ENCODE data around the gene INPP5E. TPM values are rescaled to one million over a fixed set of nuclear protein-coding genes. Genes with fewer than 3 reads are reported as not detected.
"Not testable (repeated sequence)": the region's sequence is repeated elsewhere in the genome, so short reads cannot be mapped to it uniquely, and the experiment has no call there.

INPP5E gene
- total and polyA plus RNA-seq, 3 donors from 2014 or later, result 22.1 to 38.0 (median 32.2) TPM

DNA sequence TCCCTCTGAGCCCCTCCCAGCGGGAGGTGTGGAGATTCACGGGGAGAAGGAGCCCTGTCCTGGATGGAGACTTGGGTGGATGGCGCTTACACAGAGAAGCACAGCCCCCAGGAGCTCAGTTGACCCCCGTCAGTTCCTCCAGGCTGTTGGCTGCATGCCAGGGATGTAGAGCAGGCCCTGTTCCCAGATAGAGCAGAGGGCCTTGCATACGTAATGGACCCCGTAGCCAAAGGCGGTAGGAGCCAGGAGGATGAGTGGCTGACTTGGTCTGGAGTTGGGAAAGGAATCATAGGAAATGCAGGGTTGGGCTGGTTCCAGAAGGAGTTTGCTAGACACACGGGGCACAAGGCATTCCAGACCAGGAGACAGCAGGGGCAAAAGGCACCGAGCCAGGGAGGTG lies 26.7 kb downstream of the INPP5E start:
- no peaks in the 10 kb centered on the region for H3K9me3 ChIP-seq
- no peaks in the 10 kb centered on the region for H3K27me3 ChIP-seq
- no peak overlapping the region for H3K27ac ChIP-seq
- TF ChIP-seq, protein P1, sequence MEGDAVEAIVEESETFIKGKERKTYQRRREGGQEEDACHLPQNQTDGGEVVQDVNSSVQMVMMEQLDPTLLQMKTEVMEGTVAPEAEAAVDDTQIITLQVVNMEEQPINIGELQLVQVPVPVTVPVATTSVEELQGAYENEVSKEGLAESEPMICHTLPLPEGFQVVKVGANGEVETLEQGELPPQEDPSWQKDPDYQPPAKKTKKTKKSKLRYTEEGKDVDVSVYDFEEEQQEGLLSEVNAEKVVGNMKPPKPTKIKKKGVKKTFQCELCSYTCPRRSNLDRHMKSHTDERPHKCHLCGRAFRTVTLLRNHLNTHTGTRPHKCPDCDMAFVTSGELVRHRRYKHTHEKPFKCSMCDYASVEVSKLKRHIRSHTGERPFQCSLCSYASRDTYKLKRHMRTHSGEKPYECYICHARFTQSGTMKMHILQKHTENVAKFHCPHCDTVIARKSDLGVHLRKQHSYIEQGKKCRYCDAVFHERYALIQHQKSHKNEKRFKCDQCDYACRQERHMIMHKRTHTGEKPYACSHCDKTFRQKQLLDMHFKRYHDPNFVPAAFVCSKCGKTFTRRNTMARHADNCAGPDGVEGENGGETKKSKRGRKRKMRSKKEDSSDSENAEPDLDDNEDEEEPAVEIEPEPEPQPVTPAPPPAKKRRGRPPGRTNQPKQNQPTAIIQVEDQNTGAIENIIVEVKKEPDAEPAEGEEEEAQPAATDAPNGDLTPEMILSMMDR (IDR thresholded peaks at IDR 0.05), result no peak
- no peak for TF ChIP-seq POLR2A (IDR thresholded peaks at IDR 0.05)
- intact Hi-C loops (cut with DNase I; ENCODE audit: low total_unique reads), result no loop called here
- DNase-seq, result no peak
- WGBS, 2 donors, result 59 to 68% methylated on average over 7 to 9 of the region's 9 CpGs
- H3K4me3 ChIP-seq, result no peak overlapping the region
- peaks cover 15% of the 10 kb centered on the region for H3K4me1 ChIP-seq
- no peaks in the 10 kb centered on the region for H3K36me3 ChIP-seq (ENCODE audit: low read depth, missing control alignments)

DNA sequence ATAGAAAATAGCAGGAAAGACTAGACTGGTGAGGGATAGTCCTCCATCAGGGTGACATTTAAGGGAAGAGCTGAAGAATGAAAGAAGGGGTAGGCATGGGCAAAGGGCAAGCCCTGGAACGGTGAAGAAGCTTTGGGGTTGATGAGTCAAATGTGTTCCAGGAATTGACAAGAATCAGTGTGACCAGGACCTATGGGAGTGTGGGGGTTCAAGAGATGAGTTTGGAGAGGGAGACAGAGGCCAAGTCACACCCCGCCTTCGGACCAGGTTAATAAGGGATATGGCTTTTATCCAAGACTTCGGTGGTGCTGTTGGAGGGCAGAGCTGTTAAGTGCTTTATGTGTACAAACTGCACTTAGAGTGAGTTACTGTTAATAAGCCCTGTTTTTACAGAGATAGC lies 28.3 kb downstream of the INPP5E start:
- 16 to 35% methylated on average over 4 of the region's 4 CpGs for WGBS, 2 donors
- TF ChIP-seq, protein P1 (IDR thresholded peaks at IDR 0.05), result no peak
- TF ChIP-seq POLR2A (IDR thresholded peaks at IDR 0.05), result no peak
- H3K27me3 ChIP-seq, result no peaks in the 10 kb centered on the region
- peaks cover 15% of the 10 kb centered on the region for H3K4me1 ChIP-seq
- DNase-seq, result no peak
- H3K36me3 ChIP-seq (ENCODE audit: low read depth, missing control alignments), result no peaks in the 10 kb centered on the region
- H3K4me3 ChIP-seq, result peak overlapping the region; percentile 90 to 99
- H3K27ac ChIP-seq, result peak overlapping the region in 1 of 2 donors; percentile 85
- H3K9me3 ChIP-seq, result no peaks in the 10 kb centered on the region
- intact Hi-C loops (cut with DNase I; ENCODE audit: low total_unique reads), result no loop called here

DNA sequence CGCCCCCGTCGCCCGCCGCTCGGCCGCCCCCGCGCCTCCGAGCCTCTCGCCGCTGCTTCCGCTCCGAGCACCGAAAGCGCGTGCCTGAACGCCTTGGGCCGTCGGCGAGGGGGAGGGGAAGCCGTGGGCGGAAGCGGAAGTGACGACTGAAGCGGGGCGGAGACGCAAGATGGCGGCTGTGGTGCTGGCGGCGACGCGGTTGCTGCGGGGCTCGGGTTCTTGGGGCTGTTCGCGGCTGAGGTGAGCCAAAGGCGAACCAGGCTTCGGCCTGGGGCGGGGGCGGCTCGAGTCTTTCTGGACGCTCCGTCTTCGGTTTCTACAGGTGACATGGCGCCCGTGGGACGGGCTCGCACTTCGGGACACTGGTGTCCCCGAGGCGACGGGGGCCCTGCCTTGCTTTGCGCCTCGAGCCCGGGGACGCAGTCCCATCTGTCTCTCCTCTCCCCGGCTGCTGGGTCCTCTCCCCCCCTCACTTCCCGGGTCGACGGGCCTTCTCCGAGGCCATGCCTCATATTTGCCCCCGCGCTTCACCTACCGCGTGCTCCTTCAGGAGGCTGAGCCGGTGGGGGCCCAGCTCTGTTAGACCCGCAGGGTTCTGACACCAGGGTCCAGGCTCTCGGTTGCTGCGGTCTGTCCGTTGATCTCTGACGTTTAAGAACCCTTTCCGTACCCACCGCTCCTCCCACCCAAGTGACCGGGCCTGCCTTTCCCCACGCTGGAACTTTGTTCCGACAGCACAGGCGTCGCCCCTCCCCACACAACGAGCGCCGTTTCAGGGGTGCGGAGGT lies 29.0 kb downstream of the INPP5E start, which contains the start of the genes ENTR1 and PMPCA:
TSS of gene ENTR1 (minus strand) at position 115 of the 788 bp plus-strand sequence. CDS start 217 bp downstream, outside the sequence.
TSS of gene PMPCA (plus strand) at position 159 of the 788 bp plus-strand sequence. CDS start at position 170, 11 bp downstream.
- TF ChIP-seq, protein P1 (IDR thresholded peaks at IDR 0.05), result no peak
- peak; percentile 32 for TF ChIP-seq POLR2A (IDR thresholded peaks at IDR 0.05)

DNA sequence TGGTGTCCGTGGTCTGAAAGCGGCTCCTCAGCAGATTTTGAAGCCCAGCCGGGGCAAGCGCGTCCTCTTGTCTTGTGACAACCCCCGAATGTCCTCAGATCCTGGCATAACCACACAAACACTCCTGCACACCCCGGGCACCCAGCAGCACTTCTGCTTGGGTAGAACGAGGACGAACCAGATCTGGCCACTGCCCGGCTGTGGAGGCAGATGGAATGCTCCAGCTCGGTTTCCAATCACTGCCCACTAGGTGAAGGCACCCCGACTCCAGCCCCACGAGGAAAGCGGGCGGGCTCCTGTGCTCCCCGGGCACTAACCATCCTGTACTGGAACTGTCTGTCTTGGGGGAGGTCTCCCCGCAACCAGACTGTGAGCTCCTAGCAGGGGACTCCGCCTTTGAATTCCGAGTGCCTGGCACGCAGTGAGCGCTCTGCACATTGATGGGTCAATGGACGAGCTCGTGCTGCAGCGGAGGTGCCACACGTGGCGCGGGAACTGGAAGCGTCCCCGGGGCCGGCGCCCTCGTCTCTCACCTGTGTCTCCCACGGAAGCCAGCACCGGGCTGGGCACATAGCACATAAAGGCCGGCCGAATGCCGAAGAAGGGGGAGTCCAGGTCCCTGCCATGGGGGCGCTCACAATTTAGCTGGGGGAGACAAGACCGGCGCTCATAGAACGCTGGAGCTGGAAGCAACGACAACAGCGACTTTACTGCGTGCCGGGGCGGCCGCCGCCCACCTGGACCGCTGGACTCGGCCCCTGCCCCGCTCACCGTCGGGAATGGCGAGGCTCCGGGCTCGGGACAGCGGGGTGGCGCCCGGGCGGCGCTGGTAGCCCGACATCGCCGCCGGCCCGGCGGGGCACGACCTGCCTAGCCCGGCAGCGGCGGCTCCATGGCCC lies 29.8 kb downstream of the INPP5E start:
- Histone ChIP-seq H3K9me3 (no peaks in the 10 kb centered on the region), H3K4me1 (peaks cover 15% of the 10 kb centered on the region), H3K27me3 (no peaks in the 10 kb centered on the region), H3K27ac (peak overlapping the region; percentile 37 to 85), H3K4me3 (peak overlapping the region; percentile 90 to 99), H3K36me3 (ENCODE audit: low read depth, missing control alignments) (no peaks in the 10 kb centered on the region)
- intact Hi-C loops (cut with DNase I; ENCODE audit: low total_unique reads), result no loop called here
- peak; percentile 57 for DNase-seq
- WGBS, 2 donors, result 3 to 6% methylated on average over 16 to 58 of the region's 71 CpGs
- TF ChIP-seq POLR2A (IDR thresholded peaks at IDR 0.05), result no peak

More for the DNA sequence above, 29.0 kb downstream of the INPP5E start, which contains the start of the genes ENTR1 and PMPCA:
- no peaks in the 10 kb centered on the region for H3K9me3 ChIP-seq
- H3K27me3 ChIP-seq, result no peaks in the 10 kb centered on the region
- peak within 1 kb of the TSS; percentile 90 to 99 for H3K4me3 ChIP-seq
- H3K36me3 ChIP-seq (ENCODE audit: low read depth, missing control alignments), result no peaks in the 10 kb centered on the region
- H3K4me1 ChIP-seq, result peaks cover 15% of the 10 kb centered on the region
- peak; percentile 94 for DNase-seq
- intact Hi-C loops (cut with DNase I; ENCODE audit: low total_unique reads), result no loop called here
- 0% methylated on average over 11 to 83 of the region's 83 CpGs for WGBS, 2 donors
- H3K27ac ChIP-seq, result peak within 1 kb of the TSS; percentile 78 to 85

DNA sequence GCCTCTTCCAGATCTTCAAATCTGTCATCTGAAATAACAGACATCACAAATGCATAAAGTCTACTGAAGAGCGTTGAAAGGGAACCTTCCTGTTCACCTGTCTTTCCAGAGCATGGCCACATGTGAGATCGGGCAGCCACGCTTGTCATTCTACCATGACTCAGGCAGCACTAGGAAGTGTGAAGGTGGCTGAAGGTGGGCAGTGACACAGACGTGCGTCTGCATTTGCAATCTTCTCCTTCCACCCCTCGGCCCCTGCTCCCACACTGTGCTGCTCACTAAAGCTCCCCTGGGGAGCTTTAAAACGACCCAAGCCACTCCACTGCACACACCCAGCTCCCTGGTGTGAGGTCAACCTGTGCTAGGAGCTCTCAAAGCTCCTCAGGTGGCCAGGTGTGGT lies 31.7 kb downstream of the INPP5E start:
- Histone ChIP-seq H3K9me3 (no peaks in the 10 kb centered on the region), H3K4me1 (peaks cover 15% of the 10 kb centered on the region), H3K36me3 (ENCODE audit: low read depth, missing control alignments) (no peaks in the 10 kb centered on the region), H3K27me3 (no peaks in the 10 kb centered on the region), H3K27ac (no peak overlapping the region), H3K4me3 (no peak overlapping the region)
- 91 to 93% methylated on average over 7 of the region's 7 CpGs for WGBS, 2 donors
- intact Hi-C loops (cut with DNase I; ENCODE audit: low total_unique reads), result no loop called here
- TF ChIP-seq, protein P1 (IDR thresholded peaks at IDR 0.05), result no peak
- TF ChIP-seq POLR2A (IDR thresholded peaks at IDR 0.05), result no peak
- DNase-seq, result no peak

DNA sequence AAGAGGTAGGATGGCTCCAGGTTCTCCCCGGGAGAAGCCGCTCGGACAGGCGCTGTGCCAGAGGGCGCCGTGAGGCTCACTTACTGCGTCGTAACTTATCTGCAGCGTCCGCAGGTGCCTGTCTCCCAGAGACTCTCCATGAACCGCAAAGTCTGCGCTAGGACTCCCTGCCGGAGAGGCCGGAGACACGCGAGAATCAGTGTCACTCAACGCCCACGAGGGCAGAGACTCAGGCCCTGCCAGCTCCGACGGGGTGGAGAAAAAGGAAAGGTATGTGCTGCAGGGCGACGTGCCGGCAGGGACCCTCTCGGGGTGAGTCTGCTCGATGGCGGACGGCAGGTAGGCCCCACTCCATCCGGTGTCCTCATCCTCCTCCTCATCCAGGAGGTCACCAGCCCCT lies 32.6 kb downstream of the INPP5E start:
- H3K27ac ChIP-seq; intact Hi-C loops (cut with DNase I; ENCODE audit: low total_unique reads); DNase-seq; H3K9me3 ChIP-seq; H3K27me3 ChIP-seq; H3K4me3 ChIP-seq; H3K36me3 ChIP-seq (ENCODE audit: low read depth, missing control alignments): not testable (repeated sequence)
- H3K4me1 ChIP-seq, result peaks cover 15% of the 10 kb centered on the region
- WGBS, 2 donors, result 91% methylated on average over 26 to 28 of the region's 28 CpGs

DNA sequence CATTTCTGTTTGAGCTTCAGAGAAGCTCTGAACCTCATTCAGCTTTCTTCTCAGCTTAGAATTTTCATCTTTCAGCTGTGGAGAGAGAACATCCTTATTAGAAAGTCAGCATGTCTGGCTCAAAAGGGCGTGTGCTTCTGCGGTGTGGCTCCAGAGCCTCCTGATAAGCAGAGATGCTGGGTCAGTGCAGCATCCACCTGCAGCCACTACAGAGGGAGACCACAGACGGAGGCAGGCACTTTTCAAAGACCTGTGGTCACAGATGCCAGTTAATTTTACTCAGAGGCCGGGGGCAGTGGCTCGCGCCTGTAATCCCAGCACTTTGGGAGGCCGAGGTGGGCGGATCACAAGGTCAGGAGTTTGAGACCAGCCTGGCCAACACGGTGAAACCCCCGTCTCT lies 33.7 kb downstream of the INPP5E start:
- H3K36me3 ChIP-seq (ENCODE audit: low read depth, missing control alignments); DNase-seq; H3K27me3 ChIP-seq; H3K4me1 ChIP-seq; H3K27ac ChIP-seq; H3K4me3 ChIP-seq; intact Hi-C loops (cut with DNase I; ENCODE audit: low total_unique reads); H3K9me3 ChIP-seq: not testable (repeated sequence)
- WGBS, 2 donors, result 83 to 95% methylated on average over 10 of the region's 10 CpGs
